SKM-1 treated with dmso at 0.1 percent for 144 hours (cell line): ENCODE data around the gene VARS1.

ENCODE experiments used
- DNase-seq: peaks from one replicate; lab custom pipeline; 2025; ENCODE audit not compliant: unreplicated experiment; lab: John Stamatoyannopoulos, UW

The VARS1 gene

DNA sequence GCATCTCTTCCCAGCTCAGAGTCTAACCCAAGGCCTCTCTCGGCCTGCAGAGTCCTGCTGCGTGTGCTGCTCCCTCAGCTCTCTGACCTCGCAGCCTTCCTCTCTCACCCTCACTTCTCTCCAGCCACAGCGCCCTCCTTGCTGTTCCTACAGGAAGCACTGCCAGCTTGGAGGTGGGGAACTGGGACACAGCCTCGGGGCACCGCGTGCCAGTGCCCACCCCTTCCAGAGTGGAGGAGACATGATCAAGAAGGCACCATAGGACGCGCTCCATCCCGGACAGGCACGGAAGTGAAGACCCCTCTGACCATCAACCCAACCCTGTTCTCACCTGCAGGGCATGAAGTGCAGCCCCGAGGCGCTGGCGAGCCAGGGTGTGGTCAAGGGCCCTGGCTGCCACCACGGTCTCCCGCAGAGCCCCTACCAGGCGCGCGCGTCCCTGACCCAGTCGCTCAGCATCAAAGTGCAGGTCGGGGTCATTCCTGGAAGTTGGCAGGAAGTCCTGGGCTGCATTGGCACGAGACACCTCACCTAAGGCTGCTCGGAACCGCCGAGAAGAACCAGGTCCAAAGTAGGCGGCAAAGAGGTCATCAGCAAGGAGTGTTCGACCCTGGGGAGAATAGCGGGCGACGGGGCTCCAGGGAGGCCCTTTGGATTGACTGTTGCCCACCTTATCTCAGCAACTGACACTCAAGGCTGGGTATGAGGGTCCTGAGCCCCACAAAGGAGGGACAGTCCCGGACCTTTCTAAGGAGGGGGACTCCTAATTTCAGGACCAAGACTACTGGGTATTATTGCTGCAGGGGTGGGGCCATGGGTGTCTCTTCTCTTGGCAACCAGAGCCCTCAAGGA is 19.7 kb downstream of the VARS1 start:
- DNase-seq, result no peak

- DNase-seq, result no peak
Observed at GRCh38 chr6:31775184-31775583, 20.4 kb downstream of the VARS1 start.

- DNase-seq, result no peak
Observed at GRCh38 chr6:31771992-31772358, 23.6 kb downstream of the VARS1 start.

DNA sequence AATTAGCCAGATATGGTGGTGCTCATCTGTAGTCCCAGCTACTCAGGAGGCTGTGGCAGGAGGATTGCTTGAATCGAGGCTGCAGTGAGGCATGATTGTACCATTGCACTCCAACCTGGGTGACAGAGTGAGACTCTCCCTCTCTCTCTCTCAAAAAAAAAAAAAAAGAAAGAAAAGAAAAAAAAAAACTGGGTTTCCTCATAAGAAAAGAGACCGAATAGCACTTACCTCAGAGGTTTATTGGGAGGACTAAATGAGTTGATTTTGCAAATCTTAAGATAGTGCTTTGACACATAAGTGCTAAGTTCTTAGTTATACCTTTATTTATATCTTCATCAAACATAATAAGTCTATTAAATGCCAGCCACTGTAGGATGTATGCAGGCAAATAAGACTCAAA is 24.7 kb downstream of the VARS1 start:
- no peak for DNase-seq

- DNase-seq, result peak; percentile 74
Observed at GRCh38 chr6:31769684-31770371, 25.7 kb downstream of the VARS1 start.

GRCh38 chr6:31768363-31769257 is 26.9 kb downstream of the VARS1 start:
- no peak for DNase-seq

DNA sequence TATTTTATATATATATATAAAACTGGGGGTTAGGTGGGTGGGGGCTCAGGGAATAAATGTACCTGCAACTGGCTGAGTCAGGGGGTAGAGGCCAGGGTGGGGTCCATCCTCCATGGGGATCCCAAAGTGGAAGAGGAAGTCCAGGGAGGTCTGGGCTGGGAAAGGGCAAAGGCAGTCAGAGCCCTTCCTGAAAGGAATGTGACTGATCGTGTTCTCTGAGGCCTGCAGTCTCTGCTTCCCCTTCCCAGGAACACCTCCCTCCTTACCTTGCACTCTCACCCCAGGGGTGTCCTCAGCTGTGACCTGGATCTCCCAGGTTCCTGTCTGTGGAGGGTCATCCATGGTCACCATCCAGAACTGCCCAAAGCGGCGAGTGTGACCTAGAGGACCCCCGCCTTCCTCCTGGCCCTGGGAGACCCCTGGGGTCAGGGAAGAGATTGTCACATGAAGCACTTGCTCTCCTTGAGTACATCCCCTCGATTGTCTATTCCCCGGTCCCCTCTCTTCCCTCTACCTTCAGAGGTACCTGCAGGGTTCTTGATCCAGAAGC is 28.4 kb downstream of the VARS1 start:
- no peak for DNase-seq

DNA sequence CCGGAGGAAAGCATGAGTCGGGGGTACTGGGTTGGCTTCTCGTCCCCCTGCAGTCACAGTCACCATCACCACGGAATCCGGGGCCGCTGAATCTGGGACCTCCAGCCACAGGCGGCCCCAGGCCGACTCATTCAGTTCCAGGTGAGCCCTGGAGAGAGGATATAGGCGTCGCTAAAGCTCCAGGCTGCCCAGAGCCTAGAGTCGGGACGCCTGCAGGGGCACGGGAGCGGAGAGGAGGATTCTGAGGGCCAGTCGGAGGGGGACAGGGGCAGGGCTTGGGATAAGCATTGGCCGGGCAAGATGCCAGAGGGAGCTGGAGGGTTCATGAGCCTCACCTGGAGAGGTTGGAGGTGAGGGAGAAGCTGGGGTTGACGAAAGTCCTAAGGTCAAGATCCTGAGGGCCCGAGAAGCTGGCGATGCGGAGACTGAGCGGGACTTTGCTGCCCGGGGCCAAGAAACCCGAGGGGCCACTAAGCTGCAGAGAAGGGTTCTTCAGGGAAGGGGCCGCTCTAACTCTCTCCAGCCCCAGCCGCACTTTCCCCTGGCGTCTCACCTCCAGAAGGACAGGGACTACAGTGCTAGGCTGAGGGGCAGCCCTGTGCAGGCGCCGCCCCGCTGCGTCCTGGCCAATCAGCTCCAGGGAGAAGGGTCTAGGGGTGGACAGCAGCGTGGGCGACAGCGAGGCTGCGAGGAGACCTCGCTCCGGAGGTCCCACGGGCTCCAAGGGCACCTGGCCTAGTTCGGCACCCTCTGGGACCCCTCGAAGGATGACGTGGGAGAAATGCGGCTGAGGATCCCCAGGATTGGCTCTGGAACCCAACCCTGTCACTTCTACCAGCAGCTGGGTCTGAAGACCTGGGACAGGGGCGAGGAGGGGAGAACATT is 29.4 kb downstream of the VARS1 start:
- DNase-seq, result no peak

- no peak for DNase-seq
Observed at GRCh38 chr6:31765559-31765909, 30.0 kb downstream of the VARS1 start.

DNA sequence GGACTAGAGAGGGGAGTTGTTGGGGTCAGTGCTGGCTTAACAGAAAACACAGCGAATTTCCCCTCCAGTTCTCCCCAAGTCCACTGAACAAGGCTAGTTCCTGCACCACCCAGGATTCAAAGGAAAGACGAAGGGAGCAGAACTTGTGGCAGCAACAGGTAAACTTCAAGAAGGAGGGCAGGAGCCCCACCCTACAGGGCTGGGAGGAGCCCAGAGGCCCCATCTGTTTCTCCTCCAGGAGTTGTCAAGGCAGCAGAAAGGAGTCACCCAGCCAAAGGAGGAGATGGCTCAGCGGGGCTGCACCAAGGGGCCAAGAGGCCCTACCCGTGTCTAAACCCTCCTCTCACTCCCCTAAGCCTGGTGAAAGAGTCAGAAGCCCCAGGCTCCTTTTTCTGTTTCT is 31.4 kb downstream of the VARS1 start:
- no peak for DNase-seq

GRCh38 chr6:31763619-31763940 is 32.0 kb downstream of the VARS1 start:
- no peak for DNase-seq

DNA sequence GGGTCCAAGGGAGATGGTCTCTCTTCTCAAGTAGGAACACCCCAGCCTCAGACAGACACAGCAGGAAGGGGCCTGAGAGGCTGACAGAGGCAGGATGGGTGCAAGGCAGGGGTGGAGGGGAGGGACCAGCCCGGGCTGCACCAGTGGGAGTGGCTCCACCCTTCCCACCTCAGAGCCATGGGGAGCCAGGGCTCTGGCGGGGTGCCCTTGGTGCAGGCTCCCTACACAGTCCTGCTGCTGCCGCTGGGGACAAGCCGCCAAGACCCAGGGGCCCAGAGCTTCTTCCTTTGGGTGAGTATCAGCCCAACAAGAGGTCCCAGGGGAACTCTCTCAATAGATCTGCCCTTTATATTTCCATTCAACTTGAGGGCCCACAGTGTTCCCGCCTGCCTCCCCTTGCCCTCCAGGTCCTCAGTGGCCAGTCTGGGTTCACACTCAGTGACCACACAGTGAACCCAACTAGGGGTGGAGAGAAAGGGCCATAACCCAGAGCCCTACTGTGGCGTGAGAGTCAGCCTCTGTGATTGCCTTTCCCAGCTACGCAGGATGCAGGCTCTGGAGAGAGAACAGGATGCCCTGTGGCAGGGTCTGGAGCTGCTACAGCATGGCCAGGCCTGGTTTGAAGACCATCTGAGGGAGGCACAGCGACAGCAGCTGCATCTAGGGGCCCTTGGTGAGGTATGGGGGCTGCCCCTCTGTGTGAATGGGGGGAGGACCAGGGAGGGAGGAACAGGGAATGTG is 32.5 kb downstream of the VARS1 start:
- DNase-seq, result no peak

DNA sequence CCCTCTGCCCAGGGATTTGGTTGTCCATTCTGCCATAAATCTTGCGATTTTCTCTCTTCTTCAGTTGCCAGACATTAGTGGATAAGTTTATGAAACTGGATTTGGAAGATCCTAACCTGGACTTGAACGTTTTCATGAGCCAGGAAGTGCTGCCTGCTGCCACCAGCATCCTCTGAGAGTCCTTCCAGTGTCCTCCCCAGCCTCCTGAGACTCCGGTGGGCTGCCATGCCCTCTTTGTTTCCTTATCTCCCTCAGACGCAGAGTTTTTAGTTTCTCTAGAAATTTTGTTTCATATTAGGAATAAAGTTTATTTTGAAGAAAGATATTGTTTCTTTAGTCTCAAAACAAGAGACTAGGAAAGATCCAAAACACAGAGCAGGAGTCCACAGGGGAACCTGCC is 33.2 kb downstream of the VARS1 start, which contains the start of gene SAPCD1:
TSS of gene SAPCD1 (plus strand) at position 301 of the 400 bp plus-strand sequence. CDS start 399 bp downstream, outside the sequence.
- no peak for DNase-seq

DNA sequence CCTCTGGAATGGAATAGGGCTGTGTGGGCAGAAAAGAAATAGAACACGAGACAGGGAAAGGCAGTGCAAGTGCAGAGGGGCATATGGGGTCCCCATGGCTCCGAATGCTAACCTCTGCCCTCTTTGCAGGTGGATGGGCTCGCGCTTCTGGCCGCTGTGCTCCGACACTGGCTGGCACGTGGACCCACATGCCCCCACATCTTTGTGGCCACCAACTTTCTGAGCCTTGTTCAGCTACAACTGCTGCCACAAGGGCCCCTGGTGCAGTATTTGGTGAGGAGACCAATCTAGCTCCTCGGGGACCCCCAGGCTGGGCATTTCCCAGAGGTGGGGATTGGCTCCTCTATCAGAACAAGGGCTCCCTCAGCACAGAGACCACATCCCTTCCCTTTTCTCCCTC is 34.2 kb downstream of the VARS1 start:
- no peak for DNase-seq

GRCh38 chr6:31760790-31761189 is 34.8 kb downstream of the VARS1 start:
- no peak for DNase-seq

- DNase-seq, result no peak
Observed at GRCh38 chr6:31758281-31758680, 37.3 kb downstream of the VARS1 start.

- no peak for DNase-seq
Observed at GRCh38 chr6:31752739-31753319, 42.7 kb downstream of the VARS1 start.

DNA sequence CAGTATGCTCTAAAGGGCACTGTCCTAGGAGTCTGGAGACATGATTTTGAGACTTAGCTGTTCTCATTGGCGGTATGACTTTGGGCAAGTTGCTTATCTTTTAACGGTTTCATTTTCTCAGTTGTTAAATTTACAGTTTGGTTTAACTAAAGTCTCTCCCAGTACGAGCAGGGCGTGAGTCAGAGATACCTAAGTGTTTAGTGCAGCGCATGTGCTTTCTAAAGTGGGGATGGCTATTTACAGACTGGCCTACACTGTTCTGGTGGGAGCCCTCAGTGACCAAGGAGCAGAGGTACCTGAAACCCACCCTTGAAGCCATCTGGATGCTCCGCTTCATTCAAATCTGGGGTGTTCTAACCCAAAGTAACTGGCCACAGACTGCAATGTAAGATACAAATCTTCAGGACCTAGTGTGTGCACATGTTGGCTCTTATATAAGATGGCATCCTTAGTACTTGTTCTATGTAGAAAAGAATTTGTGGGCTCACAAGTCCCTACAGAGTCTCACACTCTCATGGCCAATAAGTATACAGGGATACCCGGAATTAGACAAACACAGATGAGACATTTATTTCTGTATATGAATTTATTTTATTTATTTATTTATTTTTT is 45.0 kb downstream of the VARS1 start:
- no peak for DNase-seq
